ENCODE results near the gene NPRL2. TPM values are rescaled to one million over a fixed set of nuclear protein-coding genes. Genes with fewer than 3 reads are reported as not detected.

Gene NPRL2
- total and polyA plus RNA-seq, 2 experiments from 2014 or later, result 17.9 to 28.9 TPM

DNA sequence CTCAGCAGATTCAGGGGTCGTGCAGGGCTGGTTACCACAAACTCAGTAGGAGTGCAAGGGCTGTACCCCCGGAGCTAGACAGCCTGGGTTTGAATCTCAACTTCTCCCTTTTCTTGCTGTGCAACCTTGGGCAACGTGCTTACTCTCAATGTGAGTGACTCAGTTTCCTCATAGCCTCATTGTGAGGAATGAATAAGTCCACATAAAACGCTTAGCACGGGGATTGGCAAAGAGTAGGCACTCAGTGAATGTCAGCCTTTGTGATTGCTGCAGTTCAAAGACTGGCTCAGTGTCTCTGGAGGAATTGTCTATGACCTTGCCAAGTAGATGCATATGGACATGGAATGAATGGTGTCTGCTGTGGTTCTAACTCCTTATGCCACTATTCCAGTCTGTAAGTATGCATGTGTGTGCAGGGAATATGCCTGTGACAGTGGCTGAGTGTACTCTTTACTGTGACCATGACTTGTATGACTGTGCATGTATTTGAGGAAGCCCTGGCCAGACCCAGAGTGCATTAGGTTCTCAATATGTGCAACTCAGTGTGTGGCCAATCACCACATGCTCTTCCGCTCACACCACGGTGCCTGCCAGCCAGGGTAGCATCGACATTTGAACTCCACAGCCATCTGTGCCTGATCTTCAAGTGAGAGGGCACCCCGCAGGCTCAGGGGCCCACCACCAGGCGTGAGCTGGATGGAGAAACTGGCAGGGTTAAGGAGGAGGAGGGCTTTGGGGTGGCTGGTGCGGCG, 50.5 kb downstream of the NPRL2 start:
- TF ChIP-seq EZH2 (IDR thresholded peaks at IDR 0.05; ENCODE audit: insufficient read depth, poor library complexity, severe bottlenecking) (no peak), EZH2phosphoT487 (IDR thresholded peaks at IDR 0.05; ENCODE audit: insufficient read depth, low read depth) (no peak)
- in situ Hi-C loops (cut with MboI), result no loop called here
- peaks cover 11% of the 10 kb centered on the region for H3K4me1 ChIP-seq (ENCODE audit: insufficient read depth)
- peak overlapping the region; percentile 80 for H3K4me2 ChIP-seq (ENCODE audit: unreplicated experiment)
- H3K36me3 ChIP-seq (ENCODE audit: low read depth), result no peaks in the 10 kb centered on the region
- H3K9me3 ChIP-seq (ENCODE audit: low read depth), result no peaks in the 10 kb centered on the region
- peak overlapping the region; percentile 89 for H3K27ac ChIP-seq
- H3K79me2 ChIP-seq (ENCODE audit: insufficient read depth), result no peaks in the 10 kb centered on the region
- peak overlapping the region; percentile 82 for H3K9ac ChIP-seq
- peak overlapping the region; percentile 75 for H2AFZ ChIP-seq
- DNase-seq, result peak; percentile 86
- peaks cover 11% of the 10 kb centered on the region for H3F3A ChIP-seq (ENCODE audit: insufficient read depth)
- peak overlapping the region; percentile 68 for H3K4me3 ChIP-seq
- H3K27me3 ChIP-seq (replicated peaks; ENCODE audit: insufficient read depth), result no peaks in the 10 kb centered on the region
- H3K9me2 ChIP-seq (ENCODE audit: insufficient read depth), result no peaks in the 10 kb centered on the region
- H4K20me1 ChIP-seq (ENCODE audit: insufficient read depth), result no peaks in the 10 kb centered on the region
- 33 to 36% methylated on average over 12 of the region's 12 CpGs for WGBS, 2 experiments (ENCODE audit: low coverage in 1 of 2, low lambda C conversion rate in 2 of 2, missing lambda C conversion rate in 2 of 2)

DNA sequence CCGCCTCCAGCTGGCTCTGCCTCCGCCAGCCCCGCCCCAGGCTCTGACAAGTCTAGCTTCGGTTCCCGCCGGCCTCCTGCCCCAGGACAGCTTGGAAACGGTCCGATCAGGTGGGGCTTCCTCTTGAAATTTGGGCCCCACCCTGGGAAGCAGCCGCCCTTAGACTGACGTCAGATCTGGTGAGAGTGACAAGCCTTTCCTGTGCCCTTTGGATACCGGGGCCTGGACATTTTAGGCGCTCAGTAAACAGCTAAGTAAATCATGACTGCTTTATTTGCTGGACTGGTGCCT, 51.0 kb downstream of the NPRL2 start:
- no peaks in the 10 kb centered on the region for H4K20me1 ChIP-seq (ENCODE audit: insufficient read depth)
- peak overlapping the region; percentile 80 for H3K4me2 ChIP-seq (ENCODE audit: unreplicated experiment)
- peaks cover 11% of the 10 kb centered on the region for H3F3A ChIP-seq (ENCODE audit: insufficient read depth)
- peak overlapping the region; percentile 82 for H3K9ac ChIP-seq
- no peak for TF ChIP-seq EZH2phosphoT487 (IDR thresholded peaks at IDR 0.05; ENCODE audit: insufficient read depth, low read depth)
- no peak for TF ChIP-seq EZH2 (IDR thresholded peaks at IDR 0.05; ENCODE audit: insufficient read depth, poor library complexity, severe bottlenecking)
- no peaks in the 10 kb centered on the region for H3K79me2 ChIP-seq (ENCODE audit: insufficient read depth)
- peaks cover 11% of the 10 kb centered on the region for H3K4me1 ChIP-seq (ENCODE audit: insufficient read depth)
- in situ Hi-C loops (cut with MboI), result no loop called here
- no peaks in the 10 kb centered on the region for H3K9me2 ChIP-seq (ENCODE audit: insufficient read depth)
- H3K27me3 ChIP-seq (replicated peaks; ENCODE audit: insufficient read depth), result no peaks in the 10 kb centered on the region
- 2 to 3% methylated on average over 12 of the region's 12 CpGs for WGBS, 2 experiments (ENCODE audit: low coverage in 1 of 2, low lambda C conversion rate in 2 of 2, missing lambda C conversion rate in 2 of 2)
- no peak for DNase-seq
- H3K4me3 ChIP-seq, result peak overlapping the region; percentile 68
- H3K27ac ChIP-seq, result peak overlapping the region; percentile 89
- no peaks in the 10 kb centered on the region for H3K36me3 ChIP-seq (ENCODE audit: low read depth)
- peak overlapping the region; percentile 75 for H2AFZ ChIP-seq
- no peaks in the 10 kb centered on the region for H3K9me3 ChIP-seq (ENCODE audit: low read depth)

DNA sequence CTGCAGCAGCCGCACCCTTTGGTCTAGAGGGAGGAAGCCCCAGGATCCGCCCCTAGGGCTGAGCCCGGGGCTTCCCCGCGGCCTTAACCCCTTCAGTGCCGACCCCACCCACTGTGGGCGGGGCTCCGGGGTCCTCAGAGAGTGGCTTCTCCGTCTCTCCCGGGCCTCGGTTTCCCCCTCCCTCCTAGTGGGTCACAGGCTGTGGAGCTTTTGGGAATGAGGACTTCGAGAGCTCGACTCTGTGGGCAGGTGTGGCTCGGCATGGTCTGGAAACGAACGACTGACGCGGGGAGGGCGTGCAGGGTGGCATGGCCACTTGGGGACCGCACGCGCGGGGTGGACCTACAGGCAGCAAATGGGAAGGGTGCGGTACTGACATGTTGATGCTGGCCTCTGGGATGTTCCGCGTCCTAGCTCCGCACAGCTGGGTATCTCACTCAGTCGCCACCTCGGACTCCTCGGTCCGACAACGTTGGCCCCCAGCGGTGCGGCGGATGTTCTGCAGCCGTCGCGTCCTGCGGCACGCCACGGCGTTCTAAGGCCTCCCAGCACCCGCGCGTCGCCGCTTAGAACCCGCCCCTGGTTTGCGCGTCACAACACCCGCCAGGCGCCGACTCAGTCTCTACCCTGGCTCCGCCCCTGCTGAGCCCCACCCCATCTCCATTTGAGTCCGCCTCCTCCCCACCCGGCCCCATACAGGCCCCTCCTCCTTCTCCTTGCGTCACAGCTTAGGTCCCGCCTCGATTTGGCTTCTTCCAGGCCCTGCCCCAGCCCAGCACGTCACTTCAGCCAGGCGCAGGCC, 51.5 kb downstream of the NPRL2 start, which contains the start of the genes HYAL3 and NAA80:
HYAL3 (minus strand) TSS at position 570 of the 802 bp plus-strand sequence. CDS start 3,803 bp downstream, outside the sequence.
NAA80 (minus strand) TSS at position 570 of the 802 bp plus-strand sequence. CDS start 1,942 bp downstream, outside the sequence.
- DNase-seq, result peak; percentile 100
- Histone ChIP-seq H3F3A (ENCODE audit: insufficient read depth) (peaks cover 11% of the 10 kb centered on the region), H3K4me2 (ENCODE audit: unreplicated experiment) (peak within 1 kb of the TSS; percentile 94), H3K9ac (peak within 1 kb of the TSS; percentile 93), H3K9me2 (ENCODE audit: insufficient read depth) (no peaks in the 10 kb centered on the region), H3K36me3 (ENCODE audit: low read depth) (no peaks in the 10 kb centered on the region), H3K79me2 (ENCODE audit: insufficient read depth) (no peaks in the 10 kb centered on the region), H4K20me1 (ENCODE audit: insufficient read depth) (no peaks in the 10 kb centered on the region), H3K4me3 (peak within 1 kb of the TSS; percentile 90), H3K9me3 (ENCODE audit: low read depth) (no peaks in the 10 kb centered on the region), H3K4me1 (ENCODE audit: insufficient read depth) (peaks cover 11% of the 10 kb centered on the region), H2AFZ (peak within 1 kb of the TSS; percentile 94), H3K27ac (peak within 1 kb of the TSS; percentile 89), H3K27me3 (replicated peaks; ENCODE audit: insufficient read depth) (no peaks in the 10 kb centered on the region)
- in situ Hi-C loops (cut with MboI), result no loop called here
- 1% methylated on average over 50 to 51 of the region's 61 CpGs for WGBS, 2 experiments (ENCODE audit: low coverage in 1 of 2, low lambda C conversion rate in 2 of 2, missing lambda C conversion rate in 2 of 2)
- TF ChIP-seq EZH2phosphoT487 (IDR thresholded peaks at IDR 0.05; ENCODE audit: insufficient read depth, low read depth), result no peak
- TF ChIP-seq EZH2 (IDR thresholded peaks at IDR 0.05; ENCODE audit: insufficient read depth, poor library complexity, severe bottlenecking), result no peak

DNA sequence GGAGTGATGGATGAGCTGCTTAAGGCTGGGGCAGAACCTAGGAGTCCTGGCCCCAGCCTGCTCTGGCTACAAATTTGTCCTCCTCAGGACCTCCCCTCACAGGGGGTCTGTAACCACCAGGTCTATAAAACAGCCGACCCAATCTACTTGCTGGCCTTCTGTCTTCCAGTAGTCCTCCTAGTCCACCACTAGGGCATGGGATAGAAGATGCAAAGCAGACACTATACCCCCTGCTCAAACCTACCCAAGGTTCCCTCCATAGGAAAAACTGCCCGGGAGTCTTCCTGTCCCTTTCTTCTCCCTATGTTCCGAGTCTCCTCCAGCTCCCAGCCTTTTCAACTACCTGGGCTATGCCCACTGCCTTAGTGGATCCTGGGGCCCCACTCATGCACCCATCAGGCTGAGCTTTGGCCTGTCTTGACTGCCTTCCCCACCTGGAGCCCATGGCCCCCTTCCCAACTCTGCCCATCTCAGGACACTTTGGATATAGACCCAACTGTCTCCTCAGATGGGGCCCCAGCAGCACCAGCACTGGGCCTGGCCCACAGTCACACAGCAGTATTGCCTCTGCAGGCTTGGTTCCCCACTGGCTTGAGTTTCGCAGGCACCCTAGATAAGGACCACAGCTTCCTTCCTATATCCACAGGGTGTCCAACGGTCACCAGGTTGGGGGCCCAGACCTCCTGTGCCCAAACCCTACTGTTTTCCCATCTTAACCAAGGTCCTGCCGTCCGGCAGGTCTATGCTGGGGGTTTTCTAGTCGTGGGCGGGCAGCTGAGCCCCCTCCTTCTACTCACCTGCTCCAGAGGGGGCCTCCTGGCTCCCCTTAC, 52.5 kb downstream of the NPRL2 start:
- peak; percentile 45 for DNase-seq
- Histone ChIP-seq H3K79me2 (ENCODE audit: insufficient read depth) (no peaks in the 10 kb centered on the region), H3K27me3 (replicated peaks; ENCODE audit: insufficient read depth) (no peaks in the 10 kb centered on the region), H3K36me3 (ENCODE audit: low read depth) (no peaks in the 10 kb centered on the region), H3K4me3 (peak overlapping the region; percentile 90), H3K9me2 (ENCODE audit: insufficient read depth) (no peaks in the 10 kb centered on the region), H3K9ac (peak overlapping the region; percentile 93), H2AFZ (peak overlapping the region; percentile 94; the same call in 1 of the 2 replicates), H3K27ac (no peak overlapping the region), H3K4me2 (ENCODE audit: unreplicated experiment) (peak overlapping the region; percentile 94), H3K9me3 (ENCODE audit: low read depth) (no peaks in the 10 kb centered on the region), H4K20me1 (ENCODE audit: insufficient read depth) (no peaks in the 10 kb centered on the region), H3F3A (ENCODE audit: insufficient read depth) (peaks cover 11% of the 10 kb centered on the region), H3K4me1 (ENCODE audit: insufficient read depth) (peaks cover 11% of the 10 kb centered on the region)
- in situ Hi-C loops (cut with MboI), result no loop called here
- no peak for TF ChIP-seq EZH2phosphoT487 (IDR thresholded peaks at IDR 0.05; ENCODE audit: insufficient read depth, low read depth)
- TF ChIP-seq EZH2 (IDR thresholded peaks at IDR 0.05; ENCODE audit: insufficient read depth, poor library complexity, severe bottlenecking), result no peak
- 50 to 54% methylated on average over 7 to 9 of the region's 9 CpGs for WGBS, 2 experiments (ENCODE audit: low coverage in 1 of 2, low lambda C conversion rate in 2 of 2, missing lambda C conversion rate in 2 of 2)
